Hepatocyte (in vitro differentiated cells): Measurements from ENCODE around the gene ATP1A1.

ENCODE experiments used
- EZH2phosphoT487 ChIP-seq: fragments of 200-600 bp; sonication (generic); IDR thresholded peaks from one replicate; pipeline ENCODE4 v1.6.1; 2018; ENCODE audit warnings: antibody characterized with exemption, mild to moderate bottlenecking, low read depth, moderate library complexity; ENCODE audit not compliant: unreplicated experiment, severe bottlenecking
- TF ChIP-seq, protein P1 (sequence below): fragments of 200-600 bp; sonication (generic); IDR thresholded peaks from 2 replicates; pipeline ENCODE4 v1.5.1; 2016; ENCODE audit warnings: antibody characterized with exemption, mild to moderate bottlenecking; ENCODE audit not compliant: poor library complexity

DNA sequence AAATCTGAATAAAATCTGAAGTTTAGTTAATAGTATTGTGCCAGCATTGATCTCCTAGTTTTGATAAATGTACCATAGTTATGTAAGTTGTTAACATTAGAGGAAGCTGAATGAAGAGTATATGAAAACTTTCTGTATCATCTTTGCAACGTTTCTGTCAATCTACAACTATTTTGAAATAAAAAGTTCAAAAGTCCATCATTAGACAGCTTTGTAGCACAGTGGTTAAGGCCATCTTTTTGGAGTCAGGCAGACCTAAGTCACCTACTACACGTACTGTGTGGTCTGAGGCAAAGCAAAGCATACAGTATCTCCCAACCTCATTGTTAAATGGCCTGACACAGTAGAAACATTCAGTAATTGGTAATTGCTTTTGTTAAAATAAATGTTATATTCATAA, 47.9 kb upstream of the ATP1A1 start:
- TF ChIP-seq, protein P1, sequence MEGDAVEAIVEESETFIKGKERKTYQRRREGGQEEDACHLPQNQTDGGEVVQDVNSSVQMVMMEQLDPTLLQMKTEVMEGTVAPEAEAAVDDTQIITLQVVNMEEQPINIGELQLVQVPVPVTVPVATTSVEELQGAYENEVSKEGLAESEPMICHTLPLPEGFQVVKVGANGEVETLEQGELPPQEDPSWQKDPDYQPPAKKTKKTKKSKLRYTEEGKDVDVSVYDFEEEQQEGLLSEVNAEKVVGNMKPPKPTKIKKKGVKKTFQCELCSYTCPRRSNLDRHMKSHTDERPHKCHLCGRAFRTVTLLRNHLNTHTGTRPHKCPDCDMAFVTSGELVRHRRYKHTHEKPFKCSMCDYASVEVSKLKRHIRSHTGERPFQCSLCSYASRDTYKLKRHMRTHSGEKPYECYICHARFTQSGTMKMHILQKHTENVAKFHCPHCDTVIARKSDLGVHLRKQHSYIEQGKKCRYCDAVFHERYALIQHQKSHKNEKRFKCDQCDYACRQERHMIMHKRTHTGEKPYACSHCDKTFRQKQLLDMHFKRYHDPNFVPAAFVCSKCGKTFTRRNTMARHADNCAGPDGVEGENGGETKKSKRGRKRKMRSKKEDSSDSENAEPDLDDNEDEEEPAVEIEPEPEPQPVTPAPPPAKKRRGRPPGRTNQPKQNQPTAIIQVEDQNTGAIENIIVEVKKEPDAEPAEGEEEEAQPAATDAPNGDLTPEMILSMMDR, result no peak
- TF ChIP-seq EZH2phosphoT487, result no peak
